Gastrocnemius medialis (tissue), 4 donors: ENCODE measurements around the gene SAP25.

ENCODE experiments used
- POLR2A ChIP-seq, 2 donors: fragments of 450-650 bp; IDR thresholded peaks; one replicate each; pipeline ENCODE4 v1.6.1; 2017; ENCODE audit warnings: antibody characterized with exemption in 2 of 2, mild to moderate bottlenecking in 2 of 2, moderate library complexity in 2 of 2
- TF ChIP-seq, protein P1 (sequence below), 5 experiments: fragments of 450-650 bp in 3 of 5; fragments of 200-600 bp in 2 of 5; sonication (generic) in 2 of 5; IDR thresholded peaks in 4 of 5; conservative IDR thresholded peaks in 1 of 5; 1 replicate in 4 of 5; 2 replicates in 1 of 5; pipeline ENCODE4 v1.5.1; 2016 to 2019; ENCODE audit warnings: antibody characterized with exemption in 5 of 5, mild to moderate bottlenecking in 3 of 5, moderate library complexity in 3 of 5

DNA sequence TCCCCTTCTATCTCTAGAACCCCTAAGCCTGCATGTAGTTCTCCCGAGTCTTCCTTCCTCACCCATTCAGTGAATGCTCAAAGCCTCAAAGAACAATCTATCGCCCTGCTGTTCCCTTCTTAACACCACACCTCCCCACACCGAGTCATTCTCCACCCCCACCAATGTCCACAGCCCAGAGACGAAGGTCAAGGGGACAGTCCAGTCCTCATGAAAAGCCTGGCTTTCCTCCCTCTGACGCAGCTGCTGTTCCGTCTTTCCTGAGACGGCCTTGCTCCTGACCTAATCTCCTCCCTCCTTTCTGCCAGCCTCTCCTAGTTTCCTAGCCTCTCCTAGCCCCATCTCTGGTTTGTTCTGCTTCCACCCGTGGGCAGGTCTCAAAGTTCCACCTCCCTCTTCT lies 47.9 kb upstream of the SAP25 start:
- TF ChIP-seq, protein P1, sequence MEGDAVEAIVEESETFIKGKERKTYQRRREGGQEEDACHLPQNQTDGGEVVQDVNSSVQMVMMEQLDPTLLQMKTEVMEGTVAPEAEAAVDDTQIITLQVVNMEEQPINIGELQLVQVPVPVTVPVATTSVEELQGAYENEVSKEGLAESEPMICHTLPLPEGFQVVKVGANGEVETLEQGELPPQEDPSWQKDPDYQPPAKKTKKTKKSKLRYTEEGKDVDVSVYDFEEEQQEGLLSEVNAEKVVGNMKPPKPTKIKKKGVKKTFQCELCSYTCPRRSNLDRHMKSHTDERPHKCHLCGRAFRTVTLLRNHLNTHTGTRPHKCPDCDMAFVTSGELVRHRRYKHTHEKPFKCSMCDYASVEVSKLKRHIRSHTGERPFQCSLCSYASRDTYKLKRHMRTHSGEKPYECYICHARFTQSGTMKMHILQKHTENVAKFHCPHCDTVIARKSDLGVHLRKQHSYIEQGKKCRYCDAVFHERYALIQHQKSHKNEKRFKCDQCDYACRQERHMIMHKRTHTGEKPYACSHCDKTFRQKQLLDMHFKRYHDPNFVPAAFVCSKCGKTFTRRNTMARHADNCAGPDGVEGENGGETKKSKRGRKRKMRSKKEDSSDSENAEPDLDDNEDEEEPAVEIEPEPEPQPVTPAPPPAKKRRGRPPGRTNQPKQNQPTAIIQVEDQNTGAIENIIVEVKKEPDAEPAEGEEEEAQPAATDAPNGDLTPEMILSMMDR (IDR thresholded peaks at IDR 0.05 in 4 of 5, conservative IDR thresholded peaks at IDR 0.05 in 1 of 5) = no peak
- no peak for TF ChIP-seq POLR2A (IDR thresholded peaks at IDR 0.05)
